Measurements from ENCODE around the gene SMIM13.

SMIM13 gene

DNA sequence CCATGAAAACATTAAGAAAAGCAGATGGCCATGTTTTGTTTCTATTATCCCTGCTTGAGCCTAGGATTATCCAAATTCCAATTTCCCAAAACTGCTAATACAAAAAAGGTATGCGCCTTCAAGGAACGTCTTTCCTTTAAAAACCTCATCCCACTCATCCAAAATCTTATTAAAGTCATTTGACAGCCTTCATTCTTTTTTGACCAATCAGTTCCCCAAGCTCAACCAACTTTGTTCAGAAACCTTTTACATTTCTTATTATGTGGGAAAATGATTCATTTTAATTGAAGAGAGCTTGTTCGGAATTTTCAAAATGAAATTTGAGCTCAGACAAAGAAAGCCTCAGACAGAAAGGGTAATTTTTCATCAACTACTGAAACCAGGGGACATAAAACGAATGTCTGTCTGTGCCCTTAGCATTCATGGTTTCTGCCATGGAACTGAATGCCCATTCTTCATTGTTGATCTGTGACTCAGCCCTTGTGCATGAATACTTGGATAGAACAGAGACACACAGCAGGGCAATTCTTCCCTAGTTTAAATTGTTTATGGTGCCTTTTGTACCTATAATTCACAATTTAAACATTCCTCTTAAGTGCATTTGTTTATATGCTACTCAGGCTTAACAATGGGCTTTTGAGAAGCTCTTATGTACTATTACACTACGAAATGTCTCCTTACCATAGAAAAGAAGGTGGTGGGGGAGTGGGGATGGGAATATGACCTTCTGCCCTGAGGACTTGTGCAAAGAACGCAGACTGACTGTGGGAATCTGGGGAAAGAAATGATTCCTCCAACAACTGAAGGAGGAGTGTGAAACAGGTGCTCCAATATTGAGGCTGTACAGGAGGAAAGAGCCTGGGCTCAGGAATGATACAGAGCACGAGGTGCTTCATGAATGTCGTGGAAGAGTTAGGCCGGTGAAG is 67.7 kb downstream of the SMIM13 start:
- no peak for DNase-seq

DNA sequence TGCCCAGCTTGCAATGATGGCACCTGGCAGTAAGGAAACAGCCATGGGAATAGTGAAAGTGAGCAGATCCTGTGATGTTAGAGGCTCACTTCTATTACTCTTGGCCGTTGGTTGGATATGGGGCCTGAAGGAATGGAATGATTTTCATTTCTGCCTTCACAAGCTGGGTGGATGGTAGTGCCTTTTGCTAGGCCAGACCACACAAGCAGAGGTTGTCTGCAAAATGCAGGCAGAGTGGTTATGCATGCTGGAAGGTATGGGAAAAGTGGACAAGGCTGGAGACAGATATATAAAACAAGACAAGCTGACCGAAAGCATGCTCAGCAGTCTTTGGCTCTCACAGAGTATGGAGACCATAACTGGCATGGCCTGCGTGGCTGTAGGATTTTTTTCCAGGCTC is 68.6 kb downstream of the SMIM13 start:
- no peak for DNase-seq

DNA sequence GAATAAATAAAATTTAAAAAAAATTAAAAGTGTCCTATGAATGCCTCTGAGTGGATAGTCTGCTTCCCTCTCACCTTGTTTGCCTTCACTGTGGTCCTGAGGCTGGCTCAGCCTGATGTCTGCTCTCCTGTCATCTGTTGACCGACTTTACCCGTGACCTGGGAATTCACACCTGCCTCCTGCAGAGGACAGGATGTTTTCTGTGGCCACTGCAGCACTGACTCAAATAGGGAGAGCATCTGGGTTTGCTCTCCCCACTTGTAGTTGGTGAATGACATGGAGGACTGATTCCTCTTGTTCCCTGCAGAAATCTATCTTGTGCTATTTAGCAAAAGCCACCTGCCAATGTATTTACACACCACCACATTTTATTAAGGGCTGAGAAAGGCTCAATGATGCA is 70.3 kb downstream of the SMIM13 start:
- DNase-seq: no peak

DNA sequence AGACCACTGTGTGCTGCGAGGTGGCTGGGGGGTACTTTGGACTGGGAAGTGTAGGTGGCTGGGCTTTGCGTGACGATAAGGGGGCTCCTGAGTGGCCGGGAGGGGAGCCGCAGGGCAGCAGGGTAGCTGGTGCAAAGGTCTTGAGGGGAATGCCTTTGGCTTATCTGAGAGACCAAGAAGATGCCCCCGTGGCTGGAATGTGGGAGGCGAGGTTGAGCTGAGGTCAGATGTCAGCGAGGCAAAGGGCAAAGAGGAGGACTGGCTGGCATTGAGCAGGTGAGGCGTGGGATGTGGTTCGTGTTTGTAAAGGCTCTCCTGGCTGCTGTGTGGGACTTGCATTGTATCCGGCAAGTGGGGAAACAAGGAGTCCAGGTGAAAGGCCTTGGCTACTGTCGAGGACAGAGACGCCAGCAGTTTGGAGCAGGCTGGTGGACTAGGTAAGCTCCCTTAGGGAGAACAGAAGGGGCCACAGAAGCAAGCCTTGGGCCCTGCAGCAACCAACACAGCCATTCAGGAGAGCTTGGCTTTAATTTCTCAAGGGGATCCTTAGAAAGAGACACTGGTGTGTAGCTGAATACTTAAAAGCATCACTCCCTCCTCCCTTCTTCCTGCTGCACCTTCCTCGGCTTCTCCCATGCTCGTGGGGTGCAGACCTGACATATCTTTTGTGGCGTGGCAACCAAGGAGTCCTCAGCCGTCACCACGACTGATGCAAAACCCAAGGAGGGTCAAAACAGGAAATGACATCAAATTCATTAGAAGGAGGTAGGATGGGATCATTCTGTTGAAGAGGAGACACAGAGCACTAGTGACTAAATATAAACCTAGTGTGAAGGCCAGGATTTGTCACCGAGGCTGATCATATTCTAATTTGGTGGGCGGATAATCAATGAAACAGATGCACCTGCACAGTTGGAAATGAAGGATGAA is 71.3 kb downstream of the SMIM13 start:
- no peak for DNase-seq

DNA sequence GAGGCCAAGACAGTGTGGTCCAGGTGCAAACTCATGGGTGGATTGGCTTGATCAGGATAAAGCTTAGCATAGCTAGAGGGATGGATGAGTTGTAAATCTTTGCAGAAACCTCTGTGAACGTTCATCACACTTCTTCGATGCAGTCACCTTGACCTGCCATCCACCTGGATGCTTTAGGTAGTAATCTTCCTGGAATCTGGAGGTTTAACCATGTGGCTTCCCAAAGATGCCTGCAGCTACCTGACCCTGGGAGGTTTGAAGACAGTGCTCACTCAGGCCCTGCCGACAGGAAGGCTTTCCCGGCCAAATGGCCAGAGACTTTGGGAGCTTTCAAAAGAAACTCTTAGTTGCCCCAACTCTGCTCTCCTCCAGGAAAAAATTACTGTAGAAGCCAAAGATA is 73.3 kb downstream of the SMIM13 start:
- DNase-seq: no peak

DNA sequence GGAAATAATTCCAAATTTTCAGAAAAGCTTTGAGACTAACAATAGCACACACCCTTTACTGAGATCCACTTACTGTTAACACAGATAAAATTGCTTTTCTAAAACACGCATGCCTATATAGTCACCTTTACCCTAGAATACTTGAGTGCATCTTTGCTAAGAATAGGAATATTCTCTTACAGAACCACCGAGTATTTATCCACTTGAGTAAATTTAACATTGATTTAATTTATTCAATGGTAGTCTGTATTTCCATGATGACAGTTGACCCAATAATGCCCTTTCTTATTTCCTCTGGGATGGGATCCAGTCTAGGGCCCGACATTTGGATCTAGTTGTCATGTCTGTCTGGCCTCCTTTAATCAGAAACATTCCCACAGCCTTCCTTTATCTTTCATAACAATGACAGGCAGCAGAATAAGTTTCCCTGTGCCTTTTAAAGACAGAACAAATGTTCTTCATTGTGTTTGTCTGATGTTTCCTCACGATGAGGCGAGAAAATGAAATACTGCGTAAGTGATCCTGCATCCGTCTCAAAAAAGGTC is 74.5 kb downstream of the SMIM13 start:
- DNase-seq: no peak

DNA sequence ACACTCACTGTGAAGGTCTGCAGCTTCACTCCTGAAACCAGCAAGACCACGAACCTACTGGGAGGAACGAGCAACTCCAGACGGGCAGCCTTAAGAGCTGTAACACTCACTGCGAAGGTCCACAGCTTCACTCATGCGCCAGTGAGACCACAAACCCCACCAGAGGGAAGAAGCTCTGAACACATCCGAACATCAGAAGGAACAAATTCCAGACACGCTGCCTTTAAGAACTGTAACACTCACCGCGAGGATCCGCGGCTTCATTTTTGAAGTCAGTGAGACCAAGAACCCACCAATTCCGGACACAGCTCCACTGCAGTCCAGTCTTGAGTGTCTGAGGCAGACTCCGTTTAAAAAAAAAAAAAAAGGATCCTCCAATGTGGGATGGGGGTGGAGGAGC is 78.3 kb downstream of the SMIM13 start:
- no peak for DNase-seq

DNA sequence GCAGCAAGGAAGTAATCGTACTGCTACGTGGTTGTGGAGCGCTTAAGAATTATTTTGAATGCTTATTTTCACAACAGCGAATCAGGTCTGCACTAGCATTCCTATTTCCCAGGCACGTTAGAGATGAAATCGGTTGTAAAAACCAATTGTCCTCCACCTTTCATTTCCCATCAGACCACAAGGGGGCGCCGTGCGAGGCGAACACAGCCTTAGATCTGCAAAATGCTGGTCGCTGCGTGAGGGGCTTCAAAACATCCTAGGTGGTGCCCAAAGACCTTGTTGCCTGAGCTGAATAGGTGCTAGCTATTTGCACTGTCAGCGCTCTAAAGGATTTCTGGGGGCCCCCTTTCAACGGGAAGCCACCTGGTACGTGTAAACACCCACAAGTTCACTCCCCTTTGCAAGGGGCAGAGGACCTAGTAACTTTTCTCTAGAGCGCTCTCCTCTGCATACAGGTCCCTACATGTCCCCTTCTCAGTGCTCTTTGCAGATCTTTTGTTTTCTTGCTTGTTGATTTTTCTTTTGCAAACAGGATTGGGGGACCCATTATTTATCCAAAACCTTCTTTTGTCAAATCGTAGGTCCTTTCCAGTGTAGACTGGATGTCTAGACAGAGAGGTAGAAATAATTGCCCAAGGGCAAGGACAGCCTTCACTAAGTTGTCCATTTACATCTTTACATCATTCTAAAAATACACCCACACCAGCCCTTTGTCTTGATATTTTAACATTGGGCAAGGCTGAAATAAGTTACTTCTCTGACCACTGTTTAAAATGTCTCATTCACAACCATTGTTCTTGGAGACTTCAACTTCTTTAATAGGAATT is 79.1 kb downstream of the SMIM13 start:
- peak; percentile 57 for DNase-seq

DNA sequence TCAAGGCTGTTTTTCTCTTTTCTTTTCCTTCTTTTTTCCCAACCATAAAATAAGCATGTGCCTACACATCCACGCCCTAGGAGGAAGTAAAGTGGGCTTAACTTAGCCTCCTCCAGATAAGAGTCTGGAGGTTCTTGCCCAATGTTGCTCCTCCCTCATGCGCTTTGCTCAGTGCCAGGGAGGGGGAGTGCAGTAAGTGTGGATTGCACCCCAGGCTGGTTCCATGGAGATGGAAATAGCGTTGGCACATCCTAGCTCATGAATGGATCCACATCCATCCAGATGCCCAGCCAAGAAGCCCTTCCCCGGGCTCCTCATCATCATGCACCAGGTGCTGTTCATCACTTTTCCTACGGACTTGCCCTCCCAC is 80.6 kb downstream of the SMIM13 start:
- DNase-seq: no peak

DNA sequence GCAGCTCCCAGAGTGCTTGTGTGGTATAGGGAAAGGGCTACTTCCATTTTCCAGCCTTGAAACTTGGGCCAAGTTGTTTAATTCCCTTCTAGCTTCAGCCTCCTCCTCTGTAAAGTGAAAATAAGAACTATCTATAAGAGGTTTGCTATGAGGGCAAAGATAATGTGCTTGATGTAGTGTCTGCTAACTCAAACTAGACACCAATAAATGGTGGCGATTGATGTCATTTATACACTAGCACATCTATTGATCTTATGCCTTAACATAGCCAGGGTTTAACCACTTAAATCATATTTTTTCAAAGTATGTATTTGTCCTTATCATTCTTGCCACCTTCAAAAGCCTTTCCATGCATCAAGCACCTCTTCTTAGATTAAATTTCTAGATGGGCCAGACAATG is 83.6 kb downstream of the SMIM13 start:
- DNase-seq: no peak

DNA sequence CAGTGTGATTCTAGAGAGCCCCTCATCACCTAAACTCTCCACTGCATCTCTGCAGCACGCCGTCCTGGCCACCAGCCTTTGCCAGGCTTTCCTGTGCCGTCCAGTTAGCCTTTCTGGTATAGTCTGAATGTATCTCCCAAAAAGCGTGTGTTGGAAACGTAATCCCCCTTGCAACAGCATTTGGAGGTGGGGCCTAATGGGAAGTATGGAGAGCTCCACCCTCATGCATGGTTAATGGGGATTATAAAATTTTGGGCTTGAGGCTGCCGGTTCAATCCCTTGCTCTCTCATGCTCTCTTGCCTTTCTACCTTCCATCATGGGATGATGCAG is 85.4 kb downstream of the SMIM13 start:
- no peak for DNase-seq

DNA sequence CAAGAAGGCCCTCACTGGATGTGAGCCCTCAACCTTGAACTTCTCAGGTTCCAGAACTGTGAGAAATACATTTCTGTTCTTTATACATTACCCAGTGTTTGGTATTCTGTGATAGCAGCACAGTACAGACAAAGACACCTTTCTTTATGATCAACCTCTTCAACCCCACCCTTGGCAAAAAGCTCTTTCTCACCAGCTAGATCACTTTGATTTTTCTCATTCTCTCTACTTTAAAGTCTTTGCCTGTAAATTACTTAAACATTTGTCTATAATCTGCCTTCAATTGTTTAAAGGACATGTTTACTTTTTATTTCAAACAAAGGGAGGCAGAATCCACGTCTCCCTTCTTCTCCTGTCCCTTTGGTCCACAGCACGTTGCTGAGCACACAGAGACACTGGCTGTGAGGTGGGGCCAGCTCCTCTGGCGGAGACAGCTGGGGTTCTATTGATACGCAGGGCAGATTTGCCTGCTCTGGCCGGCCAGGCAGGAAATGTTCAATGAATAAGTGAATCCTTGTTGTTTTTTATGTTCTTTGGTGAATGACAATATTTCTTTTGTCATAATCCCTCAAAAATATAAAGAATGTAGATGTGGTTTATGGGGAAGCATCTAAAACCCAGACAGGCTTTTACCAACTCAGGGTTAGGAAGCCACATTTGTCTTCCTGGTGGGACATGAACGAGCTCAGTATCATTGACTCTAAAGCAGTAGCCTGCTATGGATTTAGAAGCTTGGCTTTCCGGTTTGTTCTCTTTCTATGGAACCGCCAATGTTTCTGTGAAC is 86.0 kb downstream of the SMIM13 start:
- DNase-seq: no peak

DNA sequence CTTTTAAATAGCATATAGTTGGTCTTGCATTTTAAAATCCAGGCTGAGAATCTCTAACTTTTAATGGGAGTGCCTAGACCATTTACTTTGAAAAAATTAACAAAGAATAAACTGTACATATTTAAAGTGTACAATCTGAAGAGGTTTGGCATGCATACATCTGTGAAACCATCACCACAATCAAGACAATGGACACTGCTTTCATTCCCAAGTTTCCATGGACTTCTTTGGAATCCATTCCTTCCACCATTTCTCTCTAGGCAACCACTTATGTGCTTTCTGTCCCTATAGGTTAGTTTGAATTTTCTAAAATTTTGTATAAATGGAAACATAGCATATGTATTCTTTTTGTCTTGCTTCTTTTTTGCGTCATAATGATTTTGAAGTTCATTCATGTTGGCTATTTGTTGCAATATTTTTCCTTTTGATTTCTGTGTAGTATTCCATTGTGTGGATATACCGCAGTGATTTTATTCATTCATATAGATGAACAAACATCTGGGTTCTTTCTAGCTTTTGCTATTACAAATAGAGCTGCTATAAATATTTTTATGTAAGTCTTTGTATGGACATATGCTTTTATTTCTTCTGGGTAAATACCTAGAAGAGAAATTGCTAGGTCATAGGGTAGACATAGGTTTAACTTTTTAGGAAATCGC is 88.0 kb downstream of the SMIM13 start:
- no peak for DNase-seq

DNA sequence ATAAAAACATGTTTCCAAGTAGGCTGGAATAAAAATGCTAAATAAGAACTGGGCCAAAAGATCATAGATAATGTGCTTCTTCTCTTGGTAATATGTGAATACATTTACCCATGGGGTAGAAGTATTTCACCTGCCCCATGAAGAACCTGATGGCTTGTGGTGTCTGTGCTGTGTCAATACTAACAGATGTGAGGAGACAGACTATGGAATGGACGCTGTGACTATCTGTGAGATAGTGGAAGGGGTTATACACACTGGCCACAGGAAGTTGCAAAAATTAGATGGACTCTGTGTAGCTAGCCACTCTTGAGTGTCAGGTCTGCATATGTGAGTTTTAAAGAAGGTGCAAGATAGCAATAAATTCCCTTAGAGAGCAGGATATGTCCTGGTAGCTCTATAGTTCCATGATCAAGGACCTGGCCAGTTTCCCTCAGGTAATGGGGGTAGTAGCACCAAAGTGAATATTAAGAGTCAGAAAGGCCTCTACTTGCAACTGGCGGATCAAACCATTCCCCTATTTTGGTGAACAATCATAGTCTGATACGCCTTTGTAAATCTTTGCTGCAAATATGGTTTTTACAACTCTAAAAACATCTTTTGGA is 90.2 kb downstream of the SMIM13 start:
- no peak for DNase-seq

DNA sequence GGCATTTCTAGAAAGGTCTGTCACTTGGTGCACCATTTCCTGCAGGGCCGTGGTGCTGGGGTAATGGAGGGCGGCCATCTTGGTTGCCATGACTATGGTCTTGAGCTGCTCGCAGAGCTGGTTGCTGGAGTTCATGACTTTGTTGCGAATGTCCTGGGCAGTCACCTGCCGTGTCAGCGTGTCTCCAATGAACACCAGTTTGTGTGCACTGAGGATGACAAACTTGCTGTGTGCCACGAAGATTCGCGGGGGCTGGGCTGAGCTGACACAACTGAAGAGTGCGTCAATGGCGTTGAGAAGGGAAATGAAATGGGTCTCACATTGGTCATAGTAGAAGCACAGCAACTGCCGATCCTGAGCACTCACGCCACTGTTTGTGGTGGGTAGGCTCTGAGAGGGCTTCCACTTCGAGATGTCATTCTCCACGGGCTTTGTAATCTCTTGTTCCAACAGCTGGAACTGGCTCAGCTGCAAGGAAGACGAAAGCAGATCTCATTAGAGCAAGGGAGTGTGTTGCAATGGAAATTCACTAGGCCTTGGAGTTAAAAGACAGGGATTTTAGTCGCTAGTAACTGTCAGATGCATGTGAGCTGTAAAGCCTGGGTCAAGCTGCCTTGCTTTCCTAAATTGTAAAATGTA is 91.7 kb downstream of the SMIM13 start:
- no peak for DNase-seq

DNA sequence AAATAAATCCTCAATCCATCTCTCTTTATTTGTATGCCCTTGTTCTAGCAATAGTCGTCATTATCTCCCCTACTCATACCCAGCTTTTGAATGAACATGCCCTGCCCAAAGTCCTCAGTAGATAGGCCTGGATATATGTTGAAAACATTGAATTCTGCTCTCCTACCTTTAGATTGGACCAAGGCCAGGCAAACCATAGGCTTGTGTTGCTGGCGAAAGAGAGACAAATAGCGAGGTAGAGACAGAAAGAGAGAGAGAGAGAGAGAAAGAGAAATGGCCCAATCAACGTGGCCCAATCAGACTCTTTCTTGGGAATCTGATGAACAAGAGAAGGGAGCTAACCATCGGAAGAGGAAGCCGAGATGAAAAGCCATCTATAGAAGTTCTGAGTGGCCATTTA is 93.7 kb downstream of the SMIM13 start:
- no peak for DNase-seq
